ENCODE results near the gene TFB2M. TPM values are rescaled to one million over a fixed set of nuclear protein-coding genes. Genes with fewer than 3 reads are reported as not detected.

The TFB2M gene
- total and polyA plus RNA-seq, 2 of the 13 experiments (the other 11 are each of a cell fraction or from before 2014, with no cell fraction given): 15.7 to 31.4 TPM

- TF ChIP-seq NCOA1 (CRISPR knock-in tag; IDR thresholded peaks at IDR 0.05) (no peak), GATAD2A (CRISPR knock-in tag; IDR thresholded peaks at IDR 0.05) (no peak), ETS1 (CRISPR knock-in tag; IDR thresholded peaks at IDR 0.05) (no peak), UBTF (CRISPR knock-in tag; IDR thresholded peaks at IDR 0.05) (no peak), FOXM1 (CRISPR knock-in tag; IDR thresholded peaks at IDR 0.05) (no peak), SAP130 (CRISPR knock-in tag; IDR thresholded peaks at IDR 0.05; ENCODE audit: low read depth) (no peak), ZNF766 (CRISPR knock-in tag; IDR thresholded peaks at IDR 0.05; ENCODE audit: borderline replicate concordance) (no peak), ZNF432 (CRISPR knock-in tag; IDR thresholded peaks at IDR 0.05; ENCODE audit: borderline replicate concordance) (no peak)
Measured at GRCh38 chr1:246559310-246559709, 6.8 kb downstream of the TFB2M start (continued).

GRCh38 chr1:246558041-246558440 lies 8.0 kb downstream of the TFB2M start:
- intact Hi-C loops (cut with micrococcal nuclease; ENCODE audit: unreplicated experiment): no loop called here
- BruUV-seq (replicated peaks): no TSS peak
- in situ Hi-C loops (cut with HindIII; ENCODE audit: extremely low pct_ligation_motif_present, low pct_unique_long_range_greater_than_20kb): no loop called here
- no peak overlapping the region for H3K4me2 ChIP-seq (ENCODE audit: low read depth, low read length)
- H3K27ac ChIP-seq (ENCODE audit: extremely low read length, insufficient read depth, low read length): no peak overlapping the region
- no peak overlapping the region for H3K4me3 ChIP-seq (replicated peaks in 1 of 3; ENCODE audit: insufficient read depth in 1 of 3, low read depth in 2 of 3, low read length in 3 of 3)
- no peaks in the 10 kb centered on the region for H3K27me3 ChIP-seq (ENCODE audit: control insufficient read depth in 1 of 2, insufficient read depth in 2 of 2, low read length in 2 of 2)
- H3K36me3 ChIP-seq (replicated peaks in 1 of 2; ENCODE audit: control insufficient read depth in 1 of 2, insufficient read depth in 2 of 2, low read length in 2 of 2): peaks cover 22 to 61% of the 10 kb centered on the region in 2 experiments; a peak in 4 of 5 replicates
- H3K9me3 ChIP-seq (ENCODE audit: low read length): no peaks in the 10 kb centered on the region
- DNase-seq (ENCODE audit: low spot score): no peak
- 0 out of 3 replicates have a peak, but pooled peaks have one; percentile 35 for ATAC-seq
- H3K9ac ChIP-seq (ENCODE audit: insufficient read depth, low read depth, low read length): no peak overlapping the region
- H2AFZ ChIP-seq (ENCODE audit: low read length): no peak overlapping the region
- peaks cover 24% of the 10 kb centered on the region for H3K4me1 ChIP-seq (ENCODE audit: insufficient read depth, low read length)
- no peak for FAIRE-seq
- ChIA-PET CTCF (ENCODE audit: low intra/inter-chr PET ratio, low total read pairs) (no interaction called here), POLR2A (interaction anchor here (0.6 to 1.1 kb wide), 2 partner anchors 51 to 167 kb away, joined by 3 read pairs; no protein-coding TSS in a partner anchor)
- H3K79me2 ChIP-seq (ENCODE audit: insufficient read depth, low read length): peaks cover 23% of the 10 kb centered on the region
- H4K20me1 ChIP-seq (ENCODE audit: insufficient read depth, low read length): peaks cover 4% of the 10 kb centered on the region
- 91% methylated on average over 2 of the region's 2 CpGs for WGBS (ENCODE audit: low lambda C conversion rate)
- TF ChIP-seq TFAP4 (IDR thresholded peaks at IDR 0.05; ENCODE audit: borderline replicate concordance, low read depth) (peak; percentile 74), FOSL1 (CRISPR knock-in tag; IDR thresholded peaks at IDR 0.05; ENCODE audit: borderline replicate concordance) (no peak), SALL1 (CRISPR knock-in tag; IDR thresholded peaks at IDR 0.05) (peak; percentile 49), BHLHE40 (IDR thresholded peaks at IDR 0.05; ENCODE audit: low read length) (no peak), LCORL (IDR thresholded peaks at IDR 0.05) (no peak), LCORL (CRISPR knock-in tag; IDR thresholded peaks at IDR 0.05) (0 out of 2 replicates have a peak, but pooled peaks have one; percentile 30), HNRNPK (IDR thresholded peaks at IDR 0.05; ENCODE audit: low read depth, low read length, poor library complexity, severe bottlenecking) (no peak), ARID4A (CRISPR knock-in tag; IDR thresholded peaks at IDR 0.05; ENCODE audit: borderline replicate concordance) (peak; percentile 40; the same call in 1 of the 2 replicates), NFIC (IDR thresholded peaks at IDR 0.05; ENCODE audit: low read length) (no peak)
